Activated CD4-positive, alpha-beta T cell treated with anti-CD3 and anti-CD28 coated beads, Interleukin-2, amount 50 U/mL, for 1 hour (primary cell): Measurements from ENCODE around the gene SLC25A5.

Experiments used
- DNase-seq: peaks from one replicate; pipeline ENCODE4 v3.0.0-alpha.2; 2020

SLC25A5 gene

GRCh38 chrX:119512146-119512800, 44.0 kb downstream of the SLC25A5 start:
- no peak for DNase-seq

- DNase-seq: peak; percentile 7
Observed at GRCh38 chrX:119516157-119516702, 48.0 kb downstream of the SLC25A5 start.

- DNase-seq: no peak
Observed at GRCh38 chrX:119518371-119518770, 50.1 kb downstream of the SLC25A5 start.
